ENCODE results near the gene FTCDNL1.

FTCDNL1 gene

DNA sequence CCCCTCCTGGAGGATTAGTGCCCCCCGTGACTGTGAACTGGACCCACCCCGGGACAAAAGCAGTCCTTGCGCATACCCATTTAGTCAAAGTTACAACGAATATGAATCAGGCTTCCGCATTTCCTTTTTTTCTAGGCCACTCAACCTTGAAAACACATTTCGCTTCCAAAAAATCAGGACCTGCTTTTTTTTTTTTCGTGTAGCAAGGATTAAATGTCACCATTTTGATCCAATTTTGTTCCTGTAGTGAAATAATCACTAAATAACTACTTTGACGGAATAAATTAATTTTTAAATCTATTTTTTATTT is 464 bp upstream of the FTCDNL1 start (continued):
- TF ChIP-seq, protein P1, sequence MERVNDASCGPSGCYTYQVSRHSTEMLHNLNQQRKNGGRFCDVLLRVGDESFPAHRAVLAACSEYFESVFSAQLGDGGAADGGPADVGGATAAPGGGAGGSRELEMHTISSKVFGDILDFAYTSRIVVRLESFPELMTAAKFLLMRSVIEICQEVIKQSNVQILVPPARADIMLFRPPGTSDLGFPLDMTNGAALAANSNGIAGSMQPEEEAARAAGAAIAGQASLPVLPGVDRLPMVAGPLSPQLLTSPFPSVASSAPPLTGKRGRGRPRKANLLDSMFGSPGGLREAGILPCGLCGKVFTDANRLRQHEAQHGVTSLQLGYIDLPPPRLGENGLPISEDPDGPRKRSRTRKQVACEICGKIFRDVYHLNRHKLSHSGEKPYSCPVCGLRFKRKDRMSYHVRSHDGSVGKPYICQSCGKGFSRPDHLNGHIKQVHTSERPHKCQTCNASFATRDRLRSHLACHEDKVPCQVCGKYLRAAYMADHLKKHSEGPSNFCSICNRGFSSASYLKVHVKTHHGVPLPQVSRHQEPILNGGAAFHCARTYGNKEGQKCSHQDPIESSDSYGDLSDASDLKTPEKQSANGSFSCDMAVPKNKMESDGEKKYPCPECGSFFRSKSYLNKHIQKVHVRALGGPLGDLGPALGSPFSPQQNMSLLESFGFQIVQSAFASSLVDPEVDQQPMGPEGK (tag by site-specific recombination; IDR thresholded peaks at IDR 0.05) = 0 out of 2 replicates have a peak, but pooled peaks have one; percentile 30
- TF ChIP-seq MZF1 (tag by site-specific recombination; IDR thresholded peaks at IDR 0.05; ENCODE audit: borderline replicate concordance) (peak; percentile 8; the same call in 1 of the 2 replicates), ZNF433 (tag by site-specific recombination; IDR thresholded peaks at IDR 0.05; ENCODE audit: low read depth) (no peak), ZFP3 (tag by site-specific recombination; IDR thresholded peaks at IDR 0.05; ENCODE audit: low read depth) (no peak), ZNF658 (tag by site-specific recombination; IDR thresholded peaks at IDR 0.05) (no peak), ZNF132 (tag by site-specific recombination; IDR thresholded peaks at IDR 0.05; ENCODE audit: borderline replicate concordance) (no peak), ZNF266 (tag by site-specific recombination; IDR thresholded peaks at IDR 0.05; ENCODE audit: low read depth) (no peak), ZSCAN30 (tag by site-specific recombination; IDR thresholded peaks at IDR 0.05) (no peak), ZFP41 (tag by site-specific recombination; IDR thresholded peaks at IDR 0.05; ENCODE audit: borderline replicate concordance) (no peak), ZNF335 (tag by site-specific recombination; conservative IDR thresholded peaks at IDR 0.05) (peak; percentile 11), ZNF423 (tag by site-specific recombination; IDR thresholded peaks at IDR 0.05) (no peak), REPIN1 (tag by site-specific recombination; IDR thresholded peaks at IDR 0.05; ENCODE audit: low read depth) (no peak), IKZF3 (tag by site-specific recombination; IDR thresholded peaks at IDR 0.05) (no peak), ZNF19 (tag by site-specific recombination; IDR thresholded peaks at IDR 0.05; ENCODE audit: low read depth) (no peak), ZNF274 (IDR thresholded peaks at IDR 0.05; ENCODE audit: low read length) (no peak), ZNF274 (tag by site-specific recombination; IDR thresholded peaks at IDR 0.05; ENCODE audit: borderline replicate concordance) (no peak), ZNF366 (tag by site-specific recombination; conservative IDR thresholded peaks at IDR 0.05) (no peak)
- TF ChIP-seq, protein P2, sequence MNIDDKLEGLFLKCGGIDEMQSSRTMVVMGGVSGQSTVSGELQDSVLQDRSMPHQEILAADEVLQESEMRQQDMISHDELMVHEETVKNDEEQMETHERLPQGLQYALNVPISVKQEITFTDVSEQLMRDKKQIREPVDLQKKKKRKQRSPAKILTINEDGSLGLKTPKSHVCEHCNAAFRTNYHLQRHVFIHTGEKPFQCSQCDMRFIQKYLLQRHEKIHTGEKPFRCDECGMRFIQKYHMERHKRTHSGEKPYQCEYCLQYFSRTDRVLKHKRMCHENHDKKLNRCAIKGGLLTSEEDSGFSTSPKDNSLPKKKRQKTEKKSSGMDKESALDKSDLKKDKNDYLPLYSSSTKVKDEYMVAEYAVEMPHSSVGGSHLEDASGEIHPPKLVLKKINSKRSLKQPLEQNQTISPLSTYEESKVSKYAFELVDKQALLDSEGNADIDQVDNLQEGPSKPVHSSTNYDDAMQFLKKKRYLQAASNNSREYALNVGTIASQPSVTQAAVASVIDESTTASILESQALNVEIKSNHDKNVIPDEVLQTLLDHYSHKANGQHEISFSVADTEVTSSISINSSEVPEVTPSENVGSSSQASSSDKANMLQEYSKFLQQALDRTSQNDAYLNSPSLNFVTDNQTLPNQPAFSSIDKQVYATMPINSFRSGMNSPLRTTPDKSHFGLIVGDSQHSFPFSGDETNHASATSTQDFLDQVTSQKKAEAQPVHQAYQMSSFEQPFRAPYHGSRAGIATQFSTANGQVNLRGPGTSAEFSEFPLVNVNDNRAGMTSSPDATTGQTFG (tag by site-specific recombination; IDR thresholded peaks at IDR 0.05; ENCODE audit: borderline replicate concordance) = no peak
- TF ChIP-seq, protein P3, sequence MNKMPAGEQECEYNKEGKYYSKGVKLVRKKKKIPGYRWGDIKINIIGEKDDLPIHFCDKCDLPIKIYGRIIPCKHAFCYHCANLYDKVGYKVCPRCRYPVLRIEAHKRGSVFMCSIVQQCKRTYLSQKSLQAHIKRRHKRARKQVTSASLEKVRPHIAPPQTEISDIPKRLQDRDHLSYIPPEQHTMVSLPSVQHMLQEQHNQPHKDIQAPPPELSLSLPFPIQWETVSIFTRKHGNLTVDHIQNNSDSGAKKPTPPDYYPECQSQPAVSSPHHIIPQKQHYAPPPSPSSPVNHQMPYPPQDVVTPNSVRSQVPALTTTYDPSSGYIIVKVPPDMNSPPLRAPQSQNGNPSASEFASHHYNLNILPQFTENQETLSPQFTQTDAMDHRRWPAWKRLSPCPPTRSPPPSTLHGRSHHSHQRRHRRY (tag by site-specific recombination; IDR thresholded peaks at IDR 0.05) = no peak

DNA sequence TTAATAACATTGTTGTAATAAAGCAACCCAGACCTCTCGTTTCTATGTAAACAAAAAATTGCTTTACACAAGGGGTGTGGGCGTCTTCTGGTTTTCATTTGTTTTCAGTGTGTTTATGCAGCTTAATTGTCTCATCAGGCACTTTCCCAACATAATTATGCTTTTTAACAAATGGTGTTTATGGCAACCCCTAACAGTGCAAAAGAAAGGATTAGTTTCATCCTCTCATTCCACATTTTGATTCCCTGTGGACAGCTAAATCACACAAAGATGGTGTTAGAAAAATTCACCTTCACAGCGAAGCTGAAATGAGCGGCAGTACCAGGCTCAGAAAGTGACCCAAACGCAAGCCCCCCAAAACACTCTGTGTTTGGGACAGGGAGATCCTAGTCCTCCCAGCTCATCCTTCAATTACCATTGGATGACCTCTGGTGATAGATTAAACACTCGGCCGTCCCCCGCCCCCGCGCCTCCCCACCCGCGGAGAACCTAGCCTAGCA is 724 bp downstream of the FTCDNL1 start:
- CTCF ChIA-PET = interaction anchor here (0.8 to 1.1 kb wide), 2 partner anchors 123 to 156 kb away, joined by 3 read pairs; no protein-coding TSS in a partner anchor
- Histone ChIP-seq H3K4me1 (ENCODE audit: control insufficient read depth, insufficient read depth, low read length) (peaks cover 19% of the 10 kb centered on the region), H3K4me3 (ENCODE audit: low read depth, low read length) (peak overlapping the region; percentile 74), H3K27ac (ENCODE audit: extremely low read depth, low read depth, low read length) (peak overlapping the region; percentile 86; the same call in 1 of the 2 replicates), H3K9me3 (ENCODE audit: control insufficient read depth, insufficient read depth, low read depth, low read length) (no peaks in the 10 kb centered on the region), H3K36me3 (ENCODE audit: control insufficient read depth in 2 of 2, insufficient read depth in 1 of 2, low read length in 2 of 2) (no peaks in the 10 kb centered on the region)
- POLR2A ChIA-PET = no interaction called here
- peak; percentile 60 for TF ChIP-seq ZNF335 (tag by site-specific recombination; conservative IDR thresholded peaks at IDR 0.05)
- TF ChIP-seq, protein P1 (tag by site-specific recombination; IDR thresholded peaks at IDR 0.05) = 0 out of 2 replicates have a peak, but pooled peaks have one; percentile 29
- no peak for TF ChIP-seq ZNF473 (tag by site-specific recombination; IDR thresholded peaks at IDR 0.05)
- no peak for TF ChIP-seq ZBTB20 (tag by site-specific recombination; IDR thresholded peaks at IDR 0.05)
- TF ChIP-seq MZF1 (tag by site-specific recombination; IDR thresholded peaks at IDR 0.05; ENCODE audit: borderline replicate concordance) = no peak

Measured in HEK293 (cell line).